B cell (primary cell): ENCODE results near the gene PEX14.

Source experiments
- CTCF ChIP-seq: fragments of 200-600 bp; IDR thresholded peaks from one replicate; pipeline ENCODE4 v1.8.0; 2022; ENCODE audit warnings: antibody characterized with exemption, mild to moderate bottlenecking
- EZH2 ChIP-seq: IDR thresholded peaks from 2 replicates; pipeline ENCODE4 v1.6.1; 2012; ENCODE audit warnings: borderline replicate concordance, low read depth, mild to moderate bottlenecking, moderate library complexity, low read length; ENCODE audit not compliant: insufficient read depth, poor library complexity, severe bottlenecking

- TF ChIP-seq CTCF (peak; percentile 100), EZH2 (no peak)
Measured at GRCh38 chr1:10494754-10495474, 20.2 kb downstream of the PEX14 start.
